HCT116 (cell line): ENCODE results near the gene RELCH.

Experiments used
- EGR1 ChIP-seq: IDR thresholded peaks from 2 replicates; pipeline ENCODE4 v1.6.1; 2012; ENCODE audit warnings: low read depth
- POLR2AphosphoS5 ChIP-seq: IDR thresholded peaks from 2 replicates; pipeline ENCODE4 v1.6.1; 2011; ENCODE audit warnings: mild to moderate bottlenecking, low read depth, low read length, moderate library complexity

DNA sequence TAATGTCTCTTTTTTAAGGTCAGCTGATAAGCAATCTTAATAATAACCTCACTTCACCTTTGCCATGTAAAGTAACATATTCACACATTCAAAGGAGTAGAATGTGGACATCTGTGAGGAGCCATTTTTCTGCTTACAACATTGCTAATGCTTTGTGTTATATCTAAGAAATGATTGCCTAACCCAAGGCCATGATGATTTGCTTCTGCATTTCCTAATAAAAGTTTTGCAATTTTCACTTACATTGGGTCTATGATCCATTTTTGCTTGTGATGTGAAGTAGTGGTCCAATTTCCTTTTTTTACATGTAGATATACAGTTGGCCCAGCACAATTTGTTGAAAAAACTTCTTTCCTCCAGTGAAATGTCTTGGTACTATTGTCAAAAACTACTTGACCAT, 22.0 kb downstream of the RELCH start:
- TF ChIP-seq EGR1 (no peak), POLR2AphosphoS5 (no peak)
